Middle frontal gyrus (tissue), 1 donor: ENCODE measurements around the gene POLR3A.
"Not testable (repeated sequence)": the region's sequence is repeated elsewhere in the genome, so short reads cannot be mapped to it uniquely, and the experiment has no call there.

ENCODE experiments used
- DNase-seq: peaks from one replicate; pipeline ENCODE4 v3.0.0-alpha.2; 2015; ENCODE audit warnings: low spot score; ENCODE audit errors: extremely low spot score

POLR3A gene

DNA sequence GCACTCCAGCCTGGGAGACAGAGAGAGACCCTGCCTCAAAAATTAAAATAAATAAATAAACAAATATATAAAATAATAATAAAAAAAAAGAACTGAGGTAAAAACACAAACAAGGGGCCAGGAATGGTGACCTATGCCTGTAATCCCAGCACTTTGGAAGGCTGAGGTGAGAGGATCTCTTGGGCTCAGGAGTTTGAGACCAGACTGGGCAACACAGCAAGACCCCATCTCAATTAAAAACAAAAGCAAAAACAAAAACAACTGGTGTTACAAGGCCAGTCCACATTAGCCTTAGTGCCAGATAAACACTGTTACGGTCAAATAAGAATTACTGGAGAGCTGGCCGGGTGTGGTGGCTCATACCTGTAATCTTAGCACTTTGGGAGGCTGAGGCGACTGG, 5.6 kb downstream of the POLR3A start:
- DNase-seq = no peak

DNA sequence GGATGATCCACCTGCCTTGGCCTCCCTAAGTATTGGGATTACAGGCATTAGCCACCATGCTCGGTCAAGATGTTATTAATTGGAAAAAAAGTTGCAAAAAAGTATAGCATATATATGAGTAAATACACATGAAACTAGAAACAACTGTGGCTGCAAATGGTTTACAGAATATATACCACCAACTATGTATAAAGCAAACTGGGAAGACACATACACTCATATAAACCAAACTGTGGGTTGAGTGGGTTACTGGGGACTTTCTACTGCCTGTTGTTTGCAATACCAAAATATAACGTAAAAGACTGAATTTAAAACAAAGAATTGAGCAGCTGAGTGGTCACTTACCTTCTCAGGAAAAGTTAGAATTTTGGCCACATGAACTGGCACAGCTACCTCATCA, 8.1 kb downstream of the POLR3A start:
- no peak for DNase-seq

DNA sequence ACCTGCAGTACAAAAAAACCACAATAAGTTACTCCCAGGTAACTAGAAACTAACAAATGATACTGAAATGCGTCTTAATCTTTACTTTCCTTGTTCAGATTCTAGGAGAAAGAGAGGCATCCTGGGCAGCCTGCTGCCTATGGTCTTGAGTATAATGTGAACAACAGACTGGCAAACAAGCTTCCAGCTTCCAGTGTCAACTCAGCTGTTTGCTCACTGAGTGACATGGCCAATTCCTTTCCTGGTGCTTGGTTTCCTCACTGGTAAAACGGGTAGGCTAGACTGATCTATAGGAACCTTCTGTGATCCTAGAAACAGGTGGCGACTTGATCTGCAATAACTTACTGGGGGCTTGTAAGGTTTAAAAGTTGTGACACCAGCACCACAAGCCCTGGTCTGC, 10.1 kb downstream of the POLR3A start:
- DNase-seq = no peak

DNA sequence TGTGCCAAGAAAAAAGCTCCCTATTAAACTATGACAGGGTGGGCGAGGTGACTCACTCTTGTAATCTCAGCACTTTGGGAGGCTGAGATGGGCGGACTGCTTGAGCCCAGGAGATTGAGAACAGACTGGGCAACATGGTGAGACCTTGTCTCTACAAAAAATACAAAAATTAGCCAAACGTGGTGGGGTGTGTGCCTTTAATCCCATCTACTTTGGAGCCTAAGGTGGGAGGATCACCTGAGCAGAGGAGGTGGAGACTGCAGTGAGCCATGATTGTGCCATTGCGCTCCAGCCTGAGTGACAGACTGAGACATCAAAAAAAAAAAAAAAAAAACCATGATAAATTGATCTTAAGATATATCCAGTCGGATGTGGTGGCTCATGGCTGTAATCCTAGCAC, 11.5 kb downstream of the POLR3A start:
- DNase-seq = no peak

DNA sequence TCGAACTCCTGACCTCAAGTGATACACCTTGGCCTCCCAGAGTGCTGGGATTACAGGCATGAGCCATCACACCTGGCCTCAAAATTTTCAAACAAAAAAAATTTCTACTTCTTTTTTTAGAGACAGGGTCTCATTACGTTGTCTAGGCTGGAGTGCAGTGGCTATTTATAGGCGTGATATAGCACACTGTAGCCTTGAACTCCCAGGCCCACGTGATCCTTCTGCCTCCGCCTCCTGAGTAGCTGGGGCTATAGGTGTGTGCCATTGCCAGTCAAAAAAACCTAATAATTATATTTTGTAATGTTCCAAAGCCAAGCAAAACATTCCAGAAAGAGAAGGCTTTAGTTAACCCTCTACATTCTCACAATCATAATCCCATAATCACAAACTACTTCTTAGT, 13.8 kb downstream of the POLR3A start:
- DNase-seq = no peak

DNA sequence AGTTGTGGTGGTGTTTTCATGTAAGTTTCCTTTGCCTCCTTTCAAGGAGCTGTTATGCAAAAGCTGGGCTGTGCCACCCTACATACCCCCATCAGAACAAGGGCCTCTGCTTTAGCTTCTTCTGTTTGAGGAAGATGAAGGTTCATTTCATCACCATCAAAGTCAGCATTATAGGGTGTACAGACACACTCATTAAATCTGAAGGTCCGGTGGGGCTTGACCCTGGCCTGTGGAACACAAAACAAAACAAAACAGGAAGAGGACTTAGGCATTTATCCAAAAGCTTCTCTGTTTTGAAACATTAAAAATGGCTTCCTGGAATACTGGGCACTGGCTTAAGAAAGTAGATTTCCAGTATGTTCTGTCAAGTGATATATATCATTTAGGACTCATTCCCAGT, 15.8 kb downstream of the POLR3A start:
- DNase-seq = no peak

DNA sequence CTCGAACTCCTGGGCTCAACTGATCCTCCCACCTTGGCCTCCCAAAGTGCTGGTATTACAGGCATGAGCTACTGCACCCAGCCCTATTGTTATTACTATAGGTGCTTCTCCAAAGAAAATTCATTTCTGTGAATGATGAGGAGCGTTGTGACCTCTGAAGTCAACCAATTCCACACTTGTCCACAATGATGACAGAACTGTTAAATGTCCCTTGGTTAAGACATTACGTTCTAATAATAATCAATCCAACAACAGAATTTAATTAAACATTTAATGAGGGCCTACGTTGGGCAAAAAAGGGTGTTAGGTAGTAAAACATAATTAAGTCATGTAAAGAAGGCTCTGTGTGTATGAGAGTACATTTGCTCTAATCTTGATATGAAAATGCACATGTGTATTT, 18.2 kb downstream of the POLR3A start:
- no peak for DNase-seq

DNA sequence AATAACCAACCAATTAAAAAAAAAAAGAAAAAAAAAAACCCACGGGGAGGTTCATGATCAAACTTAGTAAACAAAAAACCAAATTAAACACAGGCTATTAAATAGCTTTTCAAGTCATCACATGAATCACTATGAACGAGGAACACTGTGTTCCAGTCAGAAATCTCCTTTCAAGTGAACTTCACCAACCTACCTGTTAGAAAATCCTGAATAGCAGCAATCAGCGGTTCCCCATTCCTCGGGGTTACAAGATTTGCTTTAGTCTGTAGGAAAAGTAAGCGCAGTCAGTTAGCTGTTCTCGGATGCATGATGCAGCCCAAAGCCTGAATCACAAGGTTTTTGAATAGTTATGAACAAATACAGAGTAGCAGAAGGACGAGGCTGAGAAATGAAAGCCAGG, 19.0 kb downstream of the POLR3A start:
- no peak for DNase-seq

DNA sequence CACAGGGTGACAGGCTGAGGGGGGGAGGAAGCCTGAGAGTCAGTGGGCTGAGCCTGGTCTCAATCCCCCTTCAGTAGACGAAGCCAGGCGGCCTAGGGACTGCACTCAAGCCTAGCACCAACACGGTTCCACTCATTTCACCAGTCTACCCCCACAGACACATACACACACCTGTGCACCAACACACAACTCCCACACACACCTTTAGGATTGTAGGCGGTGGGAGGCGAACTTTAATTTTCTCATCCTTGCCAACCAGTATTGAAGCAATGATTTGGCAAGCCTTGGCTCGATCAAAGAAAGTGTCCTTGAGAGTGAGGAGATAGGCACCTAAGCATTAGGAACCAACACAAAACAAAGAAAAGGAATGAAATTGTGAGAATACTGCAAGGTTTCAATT, 19.7 kb downstream of the POLR3A start:
- no peak for DNase-seq

DNA sequence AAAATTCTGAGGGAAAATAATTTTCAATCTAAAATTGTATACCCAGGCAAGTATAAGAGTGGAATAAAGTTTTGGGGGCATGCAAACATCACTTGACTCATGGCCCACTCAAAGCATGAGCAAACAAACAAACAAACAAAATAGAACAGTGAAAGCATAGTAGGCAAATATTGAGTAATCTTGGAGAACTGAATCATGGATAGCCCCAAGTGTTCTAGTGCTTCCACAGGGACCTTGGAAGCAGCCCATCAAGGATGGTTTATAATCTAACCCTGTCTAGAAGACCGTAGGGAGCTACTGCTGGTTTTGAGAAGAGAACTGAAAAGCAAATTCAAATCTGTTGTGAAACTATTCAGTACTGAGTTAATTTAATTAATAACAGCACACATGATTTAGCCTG, 22.1 kb downstream of the POLR3A start:
- no peak for DNase-seq

DNA sequence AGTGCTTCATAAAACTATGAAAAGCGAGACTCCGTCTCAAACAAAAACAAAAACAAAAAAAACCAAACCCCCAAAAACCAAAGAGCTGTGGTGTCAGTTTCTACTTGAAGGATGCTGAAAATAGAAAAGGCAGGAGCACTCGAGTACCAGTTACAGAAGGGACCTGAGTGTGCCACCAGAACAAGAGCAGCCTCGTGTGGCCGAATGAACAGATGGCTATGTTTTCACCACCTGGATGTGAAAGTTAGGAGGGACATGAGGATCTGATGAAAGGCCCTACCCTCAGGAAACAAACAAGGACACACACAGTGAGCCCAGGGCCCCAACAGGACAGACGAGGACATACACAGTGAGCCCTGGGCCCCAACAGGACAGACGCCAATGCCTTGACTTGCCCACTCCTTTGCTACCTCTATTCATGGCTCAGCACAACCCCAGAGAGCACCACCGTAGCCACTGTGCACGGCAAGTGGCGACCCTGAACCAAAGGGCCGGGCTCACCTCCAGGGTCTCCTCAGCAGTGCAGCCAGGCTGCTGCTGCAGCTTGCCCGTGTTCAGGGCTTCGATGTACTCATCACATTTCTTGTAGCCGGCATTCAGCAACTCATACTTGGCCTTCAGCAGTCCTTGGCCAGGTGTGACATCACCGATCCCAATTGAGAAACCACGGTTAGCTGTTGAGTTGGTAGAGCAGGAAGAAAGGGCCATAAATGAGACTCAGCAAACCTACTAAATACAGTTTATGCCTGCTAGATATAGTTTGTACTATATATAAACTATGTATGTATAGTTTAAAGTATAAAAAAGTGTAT, 24.9 kb downstream of the POLR3A start:
- DNase-seq = no peak

DNA sequence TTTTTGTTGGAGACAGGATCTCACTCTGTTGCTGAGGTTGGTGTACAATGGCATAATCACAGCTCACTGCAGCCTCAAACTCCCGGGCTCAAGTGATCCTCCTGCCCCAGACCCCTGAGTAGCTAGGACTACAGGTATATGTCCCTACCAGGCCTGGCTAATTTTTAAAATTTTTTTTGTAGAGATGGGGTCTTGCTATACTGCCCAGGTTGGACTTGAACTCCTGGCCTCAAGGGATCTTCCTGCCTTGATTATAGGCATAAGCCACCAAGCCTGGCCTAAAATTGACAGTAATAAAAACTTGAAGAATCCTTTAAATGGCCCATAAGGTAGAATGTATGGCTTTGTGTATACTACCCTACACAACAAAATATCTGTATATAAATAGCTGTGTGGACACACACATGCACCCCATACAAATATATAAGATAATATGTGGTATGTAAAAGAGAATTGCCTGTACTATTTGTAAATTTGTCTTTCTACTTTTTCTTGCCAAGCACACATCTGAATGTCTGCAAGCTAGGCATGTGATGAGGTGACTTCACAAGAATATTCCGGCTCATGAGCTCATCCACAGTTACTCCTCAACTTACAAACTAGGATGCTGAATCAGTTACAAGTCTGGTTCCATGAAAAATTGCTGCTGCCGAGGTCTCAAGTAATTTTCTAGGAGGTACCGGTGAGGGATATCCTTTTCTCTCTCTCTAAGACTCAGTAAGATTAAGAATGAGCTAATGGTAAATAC, 26.6 kb downstream of the POLR3A start:
- DNase-seq = no peak

DNA sequence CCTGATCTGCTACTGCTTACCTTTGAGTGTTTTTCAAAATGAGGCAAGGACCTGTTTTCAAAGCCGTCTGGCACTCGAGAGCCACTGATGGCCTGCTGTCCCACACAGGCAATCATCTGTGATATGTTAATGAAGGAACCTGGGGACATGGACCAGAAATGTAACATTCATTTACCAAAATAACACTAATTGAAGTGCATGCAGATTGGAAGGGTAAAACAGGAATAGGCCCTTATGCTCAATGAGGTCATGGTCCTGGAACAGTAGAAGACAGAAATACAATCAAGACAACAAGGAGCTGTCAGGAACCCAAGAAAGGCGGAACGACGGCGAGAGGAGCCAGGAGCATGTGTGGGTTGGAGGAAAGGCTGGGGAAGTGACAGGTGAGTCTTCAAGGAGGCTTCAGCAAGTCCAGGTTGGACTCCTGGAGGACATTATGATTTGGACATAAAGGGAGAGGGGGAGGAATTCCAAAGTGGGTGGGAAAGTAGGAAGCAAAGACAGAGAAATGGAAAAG, 28.3 kb downstream of the POLR3A start:
- DNase-seq = no peak

DNA sequence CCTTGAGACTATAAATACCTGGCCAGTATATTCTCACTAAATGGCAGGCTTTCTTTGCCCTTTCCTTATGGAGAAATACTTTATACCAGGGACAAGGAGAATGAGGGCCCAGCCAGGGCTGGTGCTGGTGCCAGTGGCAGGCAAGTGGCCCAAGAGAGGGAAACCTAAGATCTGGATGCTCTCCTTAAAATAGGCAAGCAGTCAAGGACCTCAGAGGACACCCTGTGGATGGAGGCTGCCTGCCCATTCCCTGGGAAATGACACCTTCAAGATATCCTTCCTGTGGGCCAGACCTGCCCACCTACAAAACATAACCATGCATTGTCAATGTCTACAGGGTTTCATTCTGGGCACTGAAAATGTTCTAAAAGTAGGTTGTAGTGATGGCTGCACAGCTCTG, 29.1 kb downstream of the POLR3A start:
- DNase-seq = no peak

DNA sequence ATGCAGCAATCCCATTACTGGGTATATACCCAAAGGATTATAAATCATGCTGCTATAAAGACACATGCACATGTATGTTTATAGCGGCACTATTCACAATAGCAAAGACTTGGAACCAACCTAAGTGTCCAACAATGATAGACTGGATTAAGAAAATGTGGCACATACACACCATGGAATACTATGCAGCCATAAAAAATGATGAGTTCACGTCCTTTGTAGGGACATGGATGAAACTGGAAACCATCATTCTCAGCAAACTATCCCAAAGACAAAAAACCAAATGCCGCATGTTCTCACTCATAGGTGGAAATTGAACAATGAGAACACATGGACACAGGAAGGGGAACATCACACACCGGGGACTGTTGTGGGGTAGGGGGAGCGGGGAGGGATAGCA, 30.5 kb downstream of the POLR3A start:
- DNase-seq = not testable (repeated sequence)

DNA sequence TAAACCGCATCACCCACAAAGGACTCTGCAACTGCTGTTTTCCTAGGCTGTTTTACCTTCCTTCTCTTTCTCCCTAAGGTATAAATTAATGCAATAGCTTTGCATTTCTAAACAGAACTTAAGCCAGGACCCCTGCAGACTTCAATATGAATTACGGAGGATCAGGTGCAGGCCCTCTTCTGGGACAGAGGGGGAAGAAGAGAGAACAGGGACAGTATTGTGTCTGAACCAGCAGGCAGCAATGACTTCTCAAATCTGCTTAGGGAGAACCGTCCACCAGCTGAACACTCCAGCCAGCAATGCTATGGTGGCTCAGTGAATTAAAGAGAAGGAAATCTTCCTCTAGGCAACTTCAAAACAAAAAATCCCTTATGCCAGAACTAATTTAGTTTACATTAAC, 35.7 kb downstream of the POLR3A start:
- no peak for DNase-seq

DNA sequence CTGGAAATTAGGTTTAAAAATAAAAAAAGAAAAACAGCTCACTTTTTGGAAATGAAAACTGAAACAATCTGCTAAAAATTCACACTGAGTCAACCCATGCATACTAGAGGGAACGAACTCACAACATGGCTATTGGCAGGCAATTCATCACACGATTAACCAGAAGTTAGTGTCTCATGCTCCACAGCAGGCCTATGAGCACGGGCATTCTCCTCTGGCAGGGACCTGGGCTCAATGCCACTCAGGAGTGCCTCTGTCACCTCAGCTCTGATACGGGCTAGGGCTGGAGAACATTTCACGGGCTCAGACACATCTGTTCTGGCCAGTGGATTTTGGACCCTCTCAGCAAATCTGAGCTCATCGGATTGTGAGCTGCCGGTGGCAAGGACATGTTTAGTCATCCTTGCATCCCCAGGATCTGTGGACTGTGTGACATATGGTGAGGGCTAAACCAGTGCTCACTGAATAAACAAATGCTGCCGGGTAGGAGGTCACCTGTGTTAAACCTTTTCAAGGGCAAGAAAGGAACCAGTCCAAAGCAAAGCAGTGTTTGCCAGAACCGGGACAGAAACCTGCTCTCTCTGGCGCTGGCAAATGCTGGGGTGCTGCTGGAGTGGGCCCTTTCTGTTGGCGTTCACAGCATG, 40.1 kb downstream of the POLR3A start:
- peak; percentile 29 for DNase-seq

DNA sequence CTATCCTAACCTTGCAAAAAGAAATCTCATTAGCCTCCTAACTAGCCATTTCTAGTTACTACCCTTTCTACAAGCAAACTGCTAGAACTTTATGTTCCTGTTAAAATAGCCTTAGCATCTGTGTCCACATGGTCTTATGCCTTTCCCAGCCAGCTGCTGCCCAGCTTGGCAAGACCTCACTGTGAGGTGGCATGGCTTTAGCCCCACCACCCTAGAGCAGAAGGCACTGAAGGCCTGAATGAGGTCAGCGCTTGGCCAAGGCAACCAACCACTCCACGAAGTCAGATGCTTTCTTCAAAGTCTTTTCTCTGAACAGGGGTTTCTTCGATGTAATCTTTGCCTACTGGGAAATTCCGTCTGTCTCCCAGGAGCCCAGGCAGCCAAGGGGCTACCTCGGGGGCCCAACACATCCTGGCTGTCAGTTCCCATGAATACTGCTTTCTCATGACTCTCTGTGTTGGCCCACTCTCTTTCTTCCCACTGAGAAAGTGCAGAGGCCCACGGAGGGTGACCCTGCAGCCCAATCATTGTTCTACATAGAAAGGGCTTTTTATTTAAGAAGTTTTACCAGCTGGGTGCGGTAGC, 41.6 kb downstream of the POLR3A start:
- DNase-seq = no peak

DNA sequence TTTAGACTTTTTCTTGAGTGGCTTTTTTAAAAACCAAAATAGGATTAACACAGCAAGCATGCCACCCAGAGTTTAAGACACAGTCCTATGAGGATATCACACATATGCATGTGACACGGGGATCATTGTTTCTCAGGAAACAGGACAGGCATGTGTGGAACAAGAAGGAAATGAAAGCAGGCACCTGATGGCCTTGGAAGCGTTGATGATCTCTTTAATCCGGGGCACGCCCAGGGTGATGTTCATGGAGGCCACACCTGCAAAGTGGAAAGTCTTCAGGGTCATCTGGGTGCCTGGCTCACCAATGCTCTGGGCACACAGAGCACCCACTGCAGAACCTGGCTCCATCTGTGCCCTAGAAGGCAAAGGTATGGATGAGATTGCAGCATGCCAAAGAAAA, 44.3 kb downstream of the POLR3A start:
- no peak for DNase-seq

DNA sequence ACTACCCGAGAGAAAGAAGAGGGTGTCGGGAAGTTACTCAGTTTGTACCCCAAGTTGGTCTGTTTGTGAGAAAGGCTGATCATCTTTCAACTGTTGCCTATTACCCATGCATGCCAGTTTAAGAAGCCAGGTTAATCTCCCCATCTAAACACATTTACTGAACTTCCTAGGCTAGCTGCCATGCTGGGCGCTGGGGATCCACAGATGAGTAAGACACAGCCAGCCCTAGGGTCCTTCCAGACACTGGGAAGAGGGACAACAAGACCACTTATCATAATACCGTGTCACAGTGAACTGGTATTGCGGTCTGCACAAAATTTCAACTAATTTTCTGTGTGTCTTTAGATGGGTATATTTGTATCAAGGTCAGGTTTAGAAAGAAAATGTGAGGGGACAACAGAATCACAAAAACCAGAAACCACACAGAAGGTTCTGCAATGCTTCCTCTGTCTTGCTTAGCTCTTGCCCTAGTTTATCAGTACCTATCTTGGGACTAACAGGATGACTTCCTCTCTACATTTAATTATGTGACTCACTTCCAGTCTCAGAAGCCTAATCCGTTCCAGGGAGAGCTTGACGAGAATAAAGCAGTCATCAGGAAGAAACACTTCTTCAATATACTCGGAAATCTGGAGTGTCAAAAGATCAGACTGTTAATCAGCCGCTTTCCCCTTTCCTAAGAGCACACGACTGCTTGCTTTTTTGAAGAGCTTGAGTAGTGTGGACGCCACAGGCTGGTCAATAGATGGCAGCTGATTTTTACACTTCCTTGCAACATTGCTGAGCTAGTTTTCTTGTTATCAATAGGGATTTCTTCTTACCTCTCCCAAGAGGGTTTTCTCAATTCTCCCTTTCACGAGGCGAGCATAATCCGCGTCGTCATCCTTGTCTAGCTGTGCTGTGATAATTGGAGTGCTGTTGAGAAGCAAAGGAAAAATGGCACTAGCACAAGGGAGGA, 45.7 kb downstream of the POLR3A start:
- DNase-seq = no peak

DNA sequence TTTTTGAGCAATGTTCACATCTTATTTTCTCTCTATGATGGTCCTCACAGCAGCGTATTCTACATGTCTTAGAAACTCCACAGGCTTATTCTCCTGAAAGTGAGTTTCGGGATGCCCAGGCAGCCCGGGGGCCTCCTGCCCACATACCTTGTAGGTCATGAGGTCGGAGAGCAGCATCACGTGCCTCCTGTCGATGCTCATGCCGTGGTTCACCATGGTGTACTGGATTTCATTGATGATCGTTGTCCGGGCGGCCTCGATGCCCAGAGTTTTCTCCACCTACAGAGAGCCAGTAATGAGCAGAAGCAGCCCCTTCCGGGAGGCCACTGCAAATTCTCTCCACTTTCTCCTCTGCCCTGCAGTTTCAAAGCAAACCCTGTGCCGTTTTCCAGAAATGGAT, 48.0 kb downstream of the POLR3A start:
- no peak for DNase-seq
